OCI-LY3 (cell line): ENCODE results near the gene RGCC.

Experiments
- EZH2phosphoT487 ChIP-seq: fragments of 200-600 bp; shearing (Covaris generic); IDR thresholded peaks from 2 replicates; pipeline ENCODE4 v1.6.1; 2018; ENCODE audit warnings: antibody characterized with exemption, mixed run types, low read depth
- TF ChIP-seq, protein P1 (sequence below): fragments of 200-600, 300-600 bp; sonication (generic); IDR thresholded peaks from 2 replicates; pipeline ENCODE4 v1.5.1; 2014; ENCODE audit warnings: antibody characterized with exemption, low read length, low read depth

DNA sequence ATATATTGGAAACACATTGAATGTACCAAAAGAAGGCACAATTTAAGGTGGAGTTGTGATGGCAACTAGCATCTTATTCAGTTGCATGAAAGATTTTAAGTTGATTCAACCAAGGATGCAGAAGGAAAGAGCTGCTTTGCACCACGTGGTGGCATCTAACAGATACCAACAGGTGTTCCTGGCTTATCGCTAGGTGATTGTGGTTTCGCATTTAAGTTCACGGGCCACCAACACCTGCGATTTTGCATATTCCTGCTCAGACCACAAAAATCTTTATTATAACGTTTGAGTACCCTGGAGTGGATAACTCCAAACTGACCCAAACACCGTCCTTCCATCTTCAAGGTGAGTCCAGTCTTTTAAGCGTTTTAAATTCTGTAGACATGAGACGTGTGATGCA, 45.3 kb downstream of the RGCC start:
- TF ChIP-seq, protein P1, sequence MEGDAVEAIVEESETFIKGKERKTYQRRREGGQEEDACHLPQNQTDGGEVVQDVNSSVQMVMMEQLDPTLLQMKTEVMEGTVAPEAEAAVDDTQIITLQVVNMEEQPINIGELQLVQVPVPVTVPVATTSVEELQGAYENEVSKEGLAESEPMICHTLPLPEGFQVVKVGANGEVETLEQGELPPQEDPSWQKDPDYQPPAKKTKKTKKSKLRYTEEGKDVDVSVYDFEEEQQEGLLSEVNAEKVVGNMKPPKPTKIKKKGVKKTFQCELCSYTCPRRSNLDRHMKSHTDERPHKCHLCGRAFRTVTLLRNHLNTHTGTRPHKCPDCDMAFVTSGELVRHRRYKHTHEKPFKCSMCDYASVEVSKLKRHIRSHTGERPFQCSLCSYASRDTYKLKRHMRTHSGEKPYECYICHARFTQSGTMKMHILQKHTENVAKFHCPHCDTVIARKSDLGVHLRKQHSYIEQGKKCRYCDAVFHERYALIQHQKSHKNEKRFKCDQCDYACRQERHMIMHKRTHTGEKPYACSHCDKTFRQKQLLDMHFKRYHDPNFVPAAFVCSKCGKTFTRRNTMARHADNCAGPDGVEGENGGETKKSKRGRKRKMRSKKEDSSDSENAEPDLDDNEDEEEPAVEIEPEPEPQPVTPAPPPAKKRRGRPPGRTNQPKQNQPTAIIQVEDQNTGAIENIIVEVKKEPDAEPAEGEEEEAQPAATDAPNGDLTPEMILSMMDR = no peak
- TF ChIP-seq EZH2phosphoT487 = no peak
